ENCODE results near the gene ACTN1.

ACTN1 gene

DNA sequence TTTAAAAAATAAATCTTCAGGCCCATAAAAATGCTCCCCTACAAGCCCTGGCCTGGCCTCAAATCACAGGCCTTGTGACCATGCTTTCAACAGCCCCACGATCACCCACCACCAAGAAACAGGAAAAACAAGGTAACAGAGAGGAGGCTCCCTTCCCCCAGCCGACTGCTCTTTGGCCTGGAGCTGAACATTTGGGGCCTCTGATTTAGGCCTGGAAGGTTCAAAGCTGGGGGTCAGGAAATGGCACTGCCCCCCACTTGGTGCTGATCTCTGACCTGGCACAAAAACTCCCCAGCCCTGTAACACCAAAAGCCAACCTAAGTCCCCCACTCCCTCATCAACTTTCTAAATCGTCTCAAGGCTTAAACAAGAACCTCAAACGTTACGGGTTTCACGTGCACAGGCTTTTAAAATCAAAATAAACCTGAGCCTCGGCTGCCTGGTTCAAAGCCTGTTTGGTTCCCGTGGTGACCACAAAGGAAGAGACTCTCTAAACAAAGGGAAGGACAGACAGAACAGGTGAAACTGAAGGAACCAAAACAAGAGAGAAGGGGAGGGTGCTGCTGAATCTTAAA, 9.0 kb downstream of the ACTN1 start:
- no peak for DNase-seq (ENCODE audit: low read depth in 2 of 2)

DNA sequence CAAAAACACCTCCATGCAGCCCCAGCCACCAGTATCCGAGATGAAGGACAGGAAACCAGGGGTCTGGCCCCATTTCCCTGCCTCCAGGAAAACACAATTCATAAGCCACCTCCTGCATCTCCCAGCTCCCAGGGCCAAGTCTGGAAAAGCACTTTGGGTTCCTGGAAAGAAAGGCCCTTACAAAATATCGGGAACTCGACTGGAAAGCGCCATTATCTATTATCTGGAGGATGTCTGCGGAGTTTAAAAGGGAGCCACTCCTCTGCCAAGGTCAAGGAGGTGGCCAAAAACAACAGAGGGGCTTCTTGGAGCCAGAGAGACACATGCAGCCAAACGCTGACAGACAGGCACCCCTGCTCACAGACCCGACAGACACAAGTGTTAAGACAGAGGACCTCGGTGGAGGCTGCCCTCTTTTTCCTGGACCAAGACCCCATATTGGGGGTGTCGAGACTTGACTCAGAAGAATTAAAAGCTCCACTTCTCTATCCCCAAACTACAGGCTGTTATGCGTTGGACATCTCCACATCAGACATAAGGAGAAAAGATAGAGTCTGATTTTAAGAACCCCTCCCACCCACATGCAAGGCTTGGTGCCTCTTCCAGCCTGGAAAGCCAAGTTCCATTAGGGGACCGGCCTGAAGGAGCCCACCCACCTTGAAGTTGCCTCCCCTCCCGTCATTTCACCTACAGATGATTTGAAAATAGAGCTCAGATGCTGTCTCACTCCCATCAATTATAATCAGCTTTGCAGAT, 9.6 kb downstream of the ACTN1 start:
- no peak for DNase-seq (ENCODE audit: low read depth in 2 of 2)

GRCh38 chr14:68968721-68969120, 10.4 kb downstream of the ACTN1 start:
- DNase-seq (ENCODE audit: low read depth in 2 of 2) = no peak

DNA sequence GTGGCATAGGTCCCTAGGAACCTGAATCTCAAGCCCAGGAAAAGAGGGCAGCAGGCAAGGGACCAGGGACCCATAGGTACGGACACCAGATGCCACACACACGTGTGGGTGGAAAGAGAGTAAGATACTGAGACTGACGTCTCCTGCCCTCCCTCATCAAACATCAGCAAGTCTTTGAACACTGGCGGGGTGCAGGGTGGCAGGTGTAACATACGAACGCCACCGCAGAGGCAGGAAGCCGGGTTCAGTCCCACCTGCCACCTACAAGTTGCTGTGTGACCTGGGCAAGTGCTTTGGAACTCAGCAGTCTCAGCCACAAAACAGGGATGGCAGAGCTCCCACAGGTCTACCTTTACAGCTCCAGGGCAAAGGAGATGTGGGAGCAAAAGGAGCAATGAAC, 11.1 kb downstream of the ACTN1 start:
- peak; percentile 24 to 25 for DNase-seq (ENCODE audit: low read depth in 2 of 2)

GRCh38 chr14:68967459-68967940, 11.6 kb downstream of the ACTN1 start:
- no peak for DNase-seq (ENCODE audit: low read depth in 2 of 2)

GRCh38 chr14:68966872-68967301, 12.2 kb downstream of the ACTN1 start:
- no peak for DNase-seq (ENCODE audit: low read depth in 2 of 2)

DNA sequence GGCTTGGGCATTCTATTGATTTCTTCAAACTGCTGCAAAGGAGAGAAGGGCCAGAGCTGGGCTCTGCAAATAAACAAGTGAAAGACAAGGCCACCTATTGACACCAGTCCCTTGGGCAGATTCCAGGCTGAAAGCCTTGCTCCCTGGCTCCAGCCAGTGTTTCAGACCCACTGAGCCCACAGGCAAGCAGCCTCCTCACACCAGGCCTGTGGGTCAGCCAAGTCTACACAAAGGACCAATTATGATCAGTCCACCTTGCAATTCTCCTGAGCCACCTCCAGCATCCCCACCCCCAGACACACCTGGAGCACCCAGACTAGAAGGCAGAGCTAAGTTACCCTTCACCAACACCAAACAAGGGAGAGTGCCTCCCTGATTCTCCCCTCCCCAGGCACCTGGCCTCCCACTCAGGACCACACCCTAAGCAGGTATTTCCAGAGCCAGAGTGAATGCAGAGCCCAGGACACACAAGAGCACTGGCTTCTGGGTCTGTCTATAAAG, 13.8 kb downstream of the ACTN1 start:
- no peak for DNase-seq (ENCODE audit: low read depth in 2 of 2)

- DNase-seq (ENCODE audit: low read depth in 2 of 2) = no peak
These were observed 14.6 kb downstream of the ACTN1 start for GRCh38 chr14:68964300-68965093.

DNA sequence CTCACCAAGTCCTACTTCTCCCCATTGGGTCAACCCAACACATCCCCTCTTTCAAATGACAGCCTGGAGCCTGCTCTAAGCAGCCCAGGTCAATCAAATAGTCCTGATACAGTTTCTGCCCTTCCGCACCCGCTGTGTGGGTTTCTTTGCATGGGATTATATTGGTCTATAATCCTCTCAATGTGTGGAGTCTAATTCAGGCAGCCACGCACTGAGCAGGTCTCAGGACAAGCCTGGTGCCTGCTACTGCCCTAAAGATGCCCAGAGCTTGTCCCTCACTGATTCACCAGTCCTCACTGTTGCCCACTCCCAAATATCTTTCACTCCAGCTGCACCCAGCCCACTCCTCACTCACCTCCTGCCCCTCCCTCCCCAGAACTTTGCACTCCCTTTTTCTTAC, 16.4 kb downstream of the ACTN1 start:
- no peak for DNase-seq (ENCODE audit: low read depth in 2 of 2)

DNA sequence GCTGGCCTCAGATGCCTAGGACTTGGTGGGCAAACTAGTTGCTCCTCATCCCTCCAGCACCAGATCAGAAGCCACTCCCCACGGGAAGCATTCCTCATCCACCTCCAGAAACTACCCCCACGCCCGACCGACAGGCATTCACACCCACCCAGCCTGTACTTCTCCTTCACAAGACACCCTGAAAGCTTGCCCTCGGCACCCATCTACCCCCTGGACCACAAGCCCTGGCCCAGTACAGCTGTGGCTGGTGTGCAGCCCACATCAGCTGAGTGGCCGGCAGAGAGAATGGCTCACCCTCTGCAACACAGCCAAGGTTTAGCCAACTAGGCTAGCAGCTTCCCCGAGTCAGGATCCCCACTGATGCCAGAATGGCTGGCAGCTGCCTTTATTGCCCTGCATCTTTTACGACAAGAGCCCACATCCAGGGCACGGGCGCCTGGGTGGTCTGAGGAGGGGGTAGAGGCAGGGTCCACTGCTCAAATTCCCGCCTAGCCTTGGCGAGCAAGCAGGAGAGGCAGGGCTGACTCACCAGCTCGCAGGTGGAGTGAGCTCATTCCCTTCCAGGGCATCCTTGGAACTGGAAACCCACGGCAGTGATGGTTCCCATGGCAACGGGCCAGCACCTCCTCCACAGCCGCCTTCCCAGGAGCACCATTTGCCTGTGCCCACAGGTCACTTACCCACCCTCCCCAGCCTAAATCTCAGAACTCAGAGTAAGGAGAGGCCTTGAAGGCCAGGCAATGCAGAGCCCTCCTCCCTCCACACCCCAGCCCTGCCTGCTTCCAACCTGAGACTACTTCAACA, 17.1 kb downstream of the ACTN1 start:
- DNase-seq (ENCODE audit: low read depth in 2 of 2) = no peak

- no peak for DNase-seq (ENCODE audit: low read depth in 2 of 2)
These were observed 17.7 kb downstream of the ACTN1 start for GRCh38 chr14:68961361-68961760.

DNA sequence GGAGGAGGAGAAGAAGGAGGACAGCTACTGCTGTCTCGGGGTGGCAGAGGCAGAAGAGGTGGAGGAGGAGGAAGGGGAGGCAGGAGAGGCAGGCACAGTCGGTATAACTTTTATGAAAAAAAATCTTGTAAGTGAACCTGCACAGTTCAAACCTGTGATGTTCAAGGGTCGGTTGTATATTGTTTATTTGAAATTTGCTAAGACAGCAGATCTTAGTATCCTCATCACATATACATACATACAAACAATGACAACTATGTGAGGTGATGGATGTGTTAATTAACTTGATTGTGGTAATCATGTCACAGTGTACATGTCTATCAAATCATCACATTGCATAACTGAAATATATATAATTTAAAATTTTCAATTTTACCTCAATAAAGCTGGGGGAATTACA, 19.0 kb downstream of the ACTN1 start:
- DNase-seq (ENCODE audit: low read depth in 2 of 2) = no peak

DNA sequence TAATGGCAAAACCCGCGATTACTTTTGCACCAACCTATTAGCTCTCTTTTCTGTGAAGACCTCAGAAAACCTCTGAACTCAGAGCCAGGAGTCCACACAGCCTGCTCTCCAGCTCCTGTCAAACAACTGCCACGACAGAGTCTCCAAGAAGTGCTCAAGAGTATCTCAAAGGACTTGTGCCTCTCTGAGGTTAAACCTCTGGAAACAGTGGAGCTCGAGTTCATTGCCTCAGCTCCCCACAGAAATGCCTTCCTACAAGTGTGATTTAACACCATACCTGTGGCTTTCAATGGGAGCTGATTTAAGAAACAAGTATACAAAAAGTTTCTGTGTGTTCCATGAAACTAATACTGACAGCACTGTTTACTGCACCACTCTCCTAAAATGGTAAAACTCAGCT, 20.1 kb downstream of the ACTN1 start:
- no peak for DNase-seq (ENCODE audit: low read depth in 2 of 2)

- DNase-seq (ENCODE audit: low read depth in 2 of 2) = no peak
These were observed 20.5 kb downstream of the ACTN1 start for GRCh38 chr14:68958553-68958952.

DNA sequence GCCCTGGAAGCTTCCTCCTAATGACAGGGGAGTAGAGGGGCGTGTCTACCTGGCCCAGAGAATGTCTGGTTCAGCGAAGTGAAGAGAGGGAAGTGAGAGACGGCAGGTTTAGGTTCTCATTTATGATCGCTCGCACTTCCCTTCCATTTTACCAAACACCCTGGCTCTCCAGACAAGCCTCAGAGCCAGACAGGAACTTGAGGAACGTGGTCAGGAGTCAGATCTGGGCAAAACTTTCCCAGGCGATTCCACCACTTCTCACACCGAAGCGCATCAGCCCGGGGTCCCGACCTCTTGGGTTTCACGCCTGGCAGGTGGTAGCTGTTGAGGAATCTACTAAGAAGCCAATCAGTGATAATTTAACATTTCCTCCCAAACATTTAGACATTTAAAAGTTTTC, 21.3 kb downstream of the ACTN1 start:
- DNase-seq (ENCODE audit: low read depth in 2 of 2) = no peak

DNA sequence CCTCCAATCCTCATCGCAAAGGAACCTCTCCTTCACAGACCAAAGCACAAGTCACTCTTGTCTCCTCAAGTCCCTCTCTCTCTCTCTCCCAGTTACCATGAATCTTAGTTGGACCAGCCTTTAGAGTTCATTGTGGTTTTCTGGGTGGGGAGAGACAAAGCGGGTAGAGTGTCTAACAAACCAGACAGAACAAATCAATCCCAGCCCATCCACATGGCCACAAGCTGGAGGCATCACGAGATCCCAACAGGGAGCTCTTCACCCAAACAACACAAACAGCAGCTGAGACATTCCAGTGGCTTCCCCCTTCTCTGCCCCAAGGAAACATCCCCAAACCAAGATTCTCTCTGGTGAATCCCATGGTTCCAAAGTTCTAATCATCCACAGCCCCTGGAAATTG, 22.4 kb downstream of the ACTN1 start:
- no peak for DNase-seq (ENCODE audit: low read depth in 2 of 2)

DNA sequence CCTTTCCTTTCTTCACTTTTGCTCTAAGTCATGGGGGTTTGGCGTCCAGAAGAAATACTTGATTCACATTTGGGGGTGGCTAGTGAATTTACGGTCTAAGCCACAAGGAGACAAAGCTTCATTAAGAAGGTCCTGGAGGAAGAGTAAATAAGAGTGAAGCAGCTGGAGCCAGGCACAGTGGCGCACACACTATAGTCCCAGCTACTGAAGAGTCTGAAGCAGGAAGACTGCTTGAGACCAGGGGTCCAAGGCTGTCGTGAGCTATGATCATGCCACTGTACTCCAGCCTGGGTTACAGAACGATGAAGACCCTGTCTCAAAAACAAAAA, 23.3 kb downstream of the ACTN1 start:
- DNase-seq (ENCODE audit: low read depth in 2 of 2) = no peak

DNA sequence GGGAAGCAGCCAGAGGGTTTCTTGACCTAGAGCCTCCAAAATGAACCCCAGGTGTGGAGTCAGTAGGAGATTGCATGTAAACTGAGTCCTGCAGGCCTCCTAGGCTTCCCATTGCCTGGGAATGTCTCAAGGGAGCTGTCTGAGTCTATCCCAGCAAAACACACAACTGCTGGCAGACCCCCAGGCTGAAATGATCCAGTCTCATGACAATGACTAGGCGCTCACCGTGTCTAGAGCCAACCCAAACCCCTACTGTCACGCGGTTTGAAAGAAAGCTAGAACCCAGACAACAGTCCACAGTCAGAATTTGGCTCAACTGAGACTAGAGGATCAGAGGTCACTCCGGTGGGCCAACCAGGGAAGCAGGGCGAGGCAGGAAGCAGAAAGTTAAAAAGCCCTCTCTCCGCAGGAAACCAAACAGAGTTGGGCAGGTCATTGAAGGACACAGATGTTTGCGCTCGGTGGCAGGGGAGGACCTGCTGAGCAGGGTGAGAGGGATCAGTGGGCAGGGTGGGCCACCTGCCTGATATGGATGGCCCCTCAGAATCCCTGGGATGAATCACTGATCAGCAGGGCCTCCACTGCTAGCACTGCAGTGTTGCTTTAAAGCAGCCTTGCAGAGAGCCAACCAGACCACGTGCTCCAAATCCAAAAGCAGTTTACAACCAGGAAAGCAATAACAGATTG, 23.8 kb downstream of the ACTN1 start:
- no peak for DNase-seq (ENCODE audit: low read depth in 2 of 2)

DNA sequence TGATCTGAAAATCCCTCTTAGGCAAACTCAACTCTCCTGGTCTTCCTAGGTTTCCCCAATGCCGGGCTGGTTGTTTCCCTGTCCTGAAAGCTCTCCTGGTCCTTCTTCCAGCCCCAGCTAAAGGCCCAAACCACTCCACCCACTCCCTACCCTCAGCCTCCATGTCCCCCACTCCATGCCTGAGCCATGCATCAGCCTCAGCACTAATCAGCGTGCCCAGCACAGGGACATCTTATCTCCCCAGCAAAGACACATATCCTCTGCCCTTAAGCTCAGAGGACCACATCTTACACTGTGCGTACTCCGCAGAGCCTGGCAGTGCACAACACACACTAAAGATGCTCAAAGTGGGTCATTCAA, 25.9 kb downstream of the ACTN1 start:
- DNase-seq (ENCODE audit: low read depth in 2 of 2) = no peak

GRCh38 chr14:68952531-68953195, 26.4 kb downstream of the ACTN1 start:
- no peak for DNase-seq (ENCODE audit: low read depth in 2 of 2)
